PC-9 (cell line): ENCODE results near the gene ATIC. TPM values are rescaled to one million over a fixed set of nuclear protein-coding genes. Genes with fewer than 3 reads are reported as not detected.

Experiments
- BruUV-seq: library from RNA; stranded (reverse); fragments of 400-500 nt; replicated peaks from 2 replicates; lab custom pipeline; 2021; lab: Mats Ljungman, UMichigan
- CTCF ChIA-PET: fragments of 300-600 bp; sonication (Branson Sonifier 250); formaldehyde crosslinking; loops from one replicate; lab custom pipeline; 2022; ENCODE audit warnings: antibody characterized with exemption; lab: Charles Lee
- POLR2A ChIA-PET: fragments of 300-600 bp; sonication (Branson Sonifier 250); formaldehyde crosslinking; loops from one replicate; lab custom pipeline; 2022; ENCODE audit warnings: antibody characterized with exemption; ENCODE audit not compliant: unreplicated experiment; lab: Charles Lee
- DNase-seq, 2 experiments: peaks; one replicate each; pipeline versions ENCODE4 v3.0.0 to v3.0.0-alpha.2; 2015 to 2022; ENCODE audit warnings: mixed read lengths in 1 of 2
- H2AFZ ChIP-seq: fragments of 200-600 bp; sonication (generic); 2 replicates; pipeline ENCODE4 v1.8.1; 2017; ENCODE audit warnings: antibody characterized with exemption
- H3F3A ChIP-seq: fragments of 200-600 bp; sonication (generic); 2 replicates; pipeline ENCODE4 v1.8.1; 2017; ENCODE audit warnings: antibody characterized with exemption, mild to moderate bottlenecking, low read depth; ENCODE audit not compliant: insufficient read depth
- H3K27ac ChIP-seq: fragments of 200-600 bp; sonication (generic); 2 replicates; pipeline ENCODE4 v1.6.1; 2016; ENCODE audit warnings: mixed run types
- H3K27me3 ChIP-seq: fragments of 200-600 bp; sonication (generic); 2 replicates; pipeline ENCODE4 v1.6.1; 2016; ENCODE audit warnings: low read depth, mixed run types; ENCODE audit not compliant: insufficient read depth
- H3K36me3 ChIP-seq: fragments of 200-600 bp; sonication (generic); 2 replicates; pipeline ENCODE4 v1.6.1; 2016; ENCODE audit warnings: low read depth, mixed run types
- H3K4me1 ChIP-seq: fragments of 200-600 bp; sonication (generic); replicated peaks from 2 replicates; pipeline ENCODE4 v1.6.1; 2016; ENCODE audit warnings: mixed run types; ENCODE audit not compliant: insufficient read depth
- H3K4me2 ChIP-seq: fragments of 200-600 bp; sonication (generic); 2 replicates; pipeline ENCODE4 v1.6.1; 2017; ENCODE audit warnings: mixed run types
- H3K4me3 ChIP-seq: fragments of 200-600 bp; sonication (generic); 2 replicates; pipeline ENCODE4 v1.6.1; 2016; ENCODE audit warnings: mixed run types
- H3K79me2 ChIP-seq: fragments of 200-600 bp; sonication (generic); 2 replicates; pipeline ENCODE4 v1.6.1; 2017; ENCODE audit warnings: low read depth, mixed run types
- H3K9me2 ChIP-seq: fragments of 200-600 bp; sonication (generic); 2 replicates; pipeline ENCODE4 v1.8.1; 2017; ENCODE audit warnings: mild to moderate bottlenecking; ENCODE audit not compliant: insufficient read depth
- H3K9me3 ChIP-seq: fragments of 200-600 bp; sonication (generic); 2 replicates; pipeline ENCODE4 v1.8.1; 2016; ENCODE audit warnings: low read depth; ENCODE audit not compliant: insufficient read depth
- H4K20me1 ChIP-seq: fragments of 200-600 bp; sonication (generic); 2 replicates; pipeline ENCODE4 v1.8.1; 2017; ENCODE audit not compliant: insufficient read depth
- EZH2 ChIP-seq: fragments of 200-600 bp; sonication (generic); IDR thresholded peaks from 2 replicates; pipeline ENCODE4 v1.8.0; 2017; ENCODE audit warnings: antibody characterized with exemption, low read depth
- intact Hi-C: fragments of 100-400 bp; cut with micrococcal nuclease; formaldehyde crosslinking; loops from one replicate; pipeline ENCODE4 v1.10.0; 2022; ENCODE audit not compliant: unreplicated experiment
- total RNA-seq: library from RNA; stranded (reverse); gene quantifications from 2 replicates; pipeline ENCODE4 v1.2.3, GENCODE V29; 2021
- TF ChIP-seq, protein P1 (sequence below): fragments of 200-600 bp; sonication (generic); conservative IDR thresholded peaks from 2 replicates; pipeline ENCODE4 v1.6.1; 2017; ENCODE audit warnings: mixed run types, antibody characterized with exemption, mild to moderate bottlenecking, moderate library complexity

Gene ATIC
- total RNA-seq, 1 experiment from 2014 or later: 290 TPM

- BruUV-seq: no TSS peak
- ChIA-PET CTCF (no interaction called here), POLR2A (no interaction called here)
- Histone ChIP-seq H3K9me2 (no peaks in the 10 kb centered on the region), H3F3A (peaks cover 4% of the 10 kb centered on the region; the same call in 1 of the 2 replicates), H3K27me3 (no peaks in the 10 kb centered on the region), H3K4me3 (no peak overlapping the region), H3K36me3 (0 out of 2 replicates have a peak, but pooled peaks cover 7% of the 10 kb centered on the region), H3K9me3 (no peaks in the 10 kb centered on the region), H3K4me2 (no peak overlapping the region), H3K79me2 (no peaks in the 10 kb centered on the region), H2AFZ (no peak overlapping the region), H3K4me1 (no peaks in the 10 kb centered on the region), H4K20me1 (no peaks in the 10 kb centered on the region), H3K27ac (no peak overlapping the region)
- no peak for TF ChIP-seq EZH2
- TF ChIP-seq, protein P1, sequence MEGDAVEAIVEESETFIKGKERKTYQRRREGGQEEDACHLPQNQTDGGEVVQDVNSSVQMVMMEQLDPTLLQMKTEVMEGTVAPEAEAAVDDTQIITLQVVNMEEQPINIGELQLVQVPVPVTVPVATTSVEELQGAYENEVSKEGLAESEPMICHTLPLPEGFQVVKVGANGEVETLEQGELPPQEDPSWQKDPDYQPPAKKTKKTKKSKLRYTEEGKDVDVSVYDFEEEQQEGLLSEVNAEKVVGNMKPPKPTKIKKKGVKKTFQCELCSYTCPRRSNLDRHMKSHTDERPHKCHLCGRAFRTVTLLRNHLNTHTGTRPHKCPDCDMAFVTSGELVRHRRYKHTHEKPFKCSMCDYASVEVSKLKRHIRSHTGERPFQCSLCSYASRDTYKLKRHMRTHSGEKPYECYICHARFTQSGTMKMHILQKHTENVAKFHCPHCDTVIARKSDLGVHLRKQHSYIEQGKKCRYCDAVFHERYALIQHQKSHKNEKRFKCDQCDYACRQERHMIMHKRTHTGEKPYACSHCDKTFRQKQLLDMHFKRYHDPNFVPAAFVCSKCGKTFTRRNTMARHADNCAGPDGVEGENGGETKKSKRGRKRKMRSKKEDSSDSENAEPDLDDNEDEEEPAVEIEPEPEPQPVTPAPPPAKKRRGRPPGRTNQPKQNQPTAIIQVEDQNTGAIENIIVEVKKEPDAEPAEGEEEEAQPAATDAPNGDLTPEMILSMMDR: no peak
- intact Hi-C loops: no loop called here
- DNase-seq: no peak
These were observed 43.2 kb downstream of the ATIC start for GRCh38 chr2:215354771-215355695.

- BruUV-seq: no TSS peak
- H3K4me2 ChIP-seq: no peak overlapping the region
- no peaks in the 10 kb centered on the region for H3K27me3 ChIP-seq
- CTCF ChIA-PET: no interaction called here
- H3K79me2 ChIP-seq: no peaks in the 10 kb centered on the region
- POLR2A ChIA-PET: no interaction called here
- no peaks in the 10 kb centered on the region for H3K9me3 ChIP-seq
- H2AFZ ChIP-seq: no peak overlapping the region
- H3F3A ChIP-seq: peaks cover 4% of the 10 kb centered on the region; the same call in 1 of the 2 replicates
- H3K9me2 ChIP-seq: no peaks in the 10 kb centered on the region
- intact Hi-C loops: no loop called here
- DNase-seq: no peak
- H3K4me3 ChIP-seq: no peak overlapping the region
- no peaks in the 10 kb centered on the region for H4K20me1 ChIP-seq
- no peak overlapping the region for H3K27ac ChIP-seq
- TF ChIP-seq EZH2: no peak
- TF ChIP-seq, protein P1: no peak
- no peaks in the 10 kb centered on the region for H3K4me1 ChIP-seq
- 0 out of 2 replicates have a peak, but pooled peaks cover 1% of the 10 kb centered on the region for H3K36me3 ChIP-seq
These were observed 43.9 kb downstream of the ATIC start for GRCh38 chr2:215355801-215356200.

GRCh38 chr2:215356334-215356947 lies 44.6 kb downstream of the ATIC start:
- Histone ChIP-seq H4K20me1 (no peaks in the 10 kb centered on the region), H3K4me3 (no peak overlapping the region), H3K27me3 (no peaks in the 10 kb centered on the region), H3K9me3 (no peaks in the 10 kb centered on the region), H3K4me1 (no peaks in the 10 kb centered on the region), H2AFZ (no peak overlapping the region), H3K79me2 (no peaks in the 10 kb centered on the region), H3K27ac (no peak overlapping the region), H3K36me3 (no peaks in the 10 kb centered on the region), H3K9me2 (no peaks in the 10 kb centered on the region), H3F3A (no peaks in the 10 kb centered on the region), H3K4me2 (no peak overlapping the region)
- intact Hi-C loops: no loop called here
- ChIA-PET POLR2A (no interaction called here), CTCF (no interaction called here)
- BruUV-seq: no TSS peak
- DNase-seq: no peak
- TF ChIP-seq, protein P1: no peak
- no peak for TF ChIP-seq EZH2
